Choroid plexus epithelial cell (primary cell): ENCODE measurements around the gene VPS35.

Experiments used
- DNase-seq: peaks from one replicate; pipeline ENCODE4 v3.0.0-alpha.2; 2010; ENCODE audit warnings: low read depth
- H3K4me3 ChIP-seq: 2 replicates; pipeline ENCODE4 v1.5.1; 2011; ENCODE audit warnings: low read depth, mild to moderate bottlenecking, control low read depth, low read length, moderate library complexity
- TF ChIP-seq, protein P1 (sequence below): conservative IDR thresholded peaks from 2 replicates; pipeline ENCODE4 v1.5.1; 2011; ENCODE audit warnings: low read depth, mild to moderate bottlenecking, control low read depth, inconsistent platforms, low read length, moderate library complexity

VPS35 gene

DNA sequence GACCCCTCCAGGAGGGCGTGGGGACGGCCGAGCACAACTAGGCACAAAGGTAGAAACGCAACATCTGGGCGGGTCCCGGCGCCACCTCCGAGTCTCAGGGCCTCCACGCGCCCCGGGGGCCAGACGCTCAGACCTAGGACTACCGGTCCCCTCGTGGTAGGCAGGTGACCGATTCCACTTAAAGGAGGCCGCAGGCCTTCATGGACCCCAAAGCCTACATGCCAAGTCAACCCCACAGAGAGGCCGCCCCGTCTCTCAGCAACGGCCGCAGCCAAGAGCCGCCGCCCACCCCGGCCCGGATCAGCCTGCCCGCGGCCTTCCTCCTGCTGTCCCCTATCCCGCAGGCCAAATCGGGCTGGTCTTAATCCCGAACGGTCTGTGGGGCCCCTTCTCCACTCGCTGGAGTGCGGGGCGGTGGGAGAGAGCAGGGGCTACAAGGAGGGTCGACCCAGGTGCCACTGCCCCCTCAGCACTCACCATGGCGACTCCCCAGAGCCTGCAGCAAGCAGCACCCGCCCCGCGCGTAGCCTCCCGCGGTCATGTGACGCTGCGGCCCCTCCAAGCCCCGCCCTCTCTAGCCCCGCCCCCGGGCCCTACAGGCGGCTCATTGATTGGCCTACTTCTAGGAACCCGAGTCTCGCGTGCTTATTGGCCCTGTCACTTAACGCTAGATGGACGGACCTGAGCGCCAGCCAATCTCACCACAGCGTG is at the start of gene VPS35:
Gene VPS35, minus strand, starts transcription at position 525 of the 711 bp plus-strand sequence. Its CDS starts 45 bp downstream, at position 480.
- peak within 1 kb of the TSS; percentile 93 for H3K4me3 ChIP-seq
- TF ChIP-seq, protein P1, sequence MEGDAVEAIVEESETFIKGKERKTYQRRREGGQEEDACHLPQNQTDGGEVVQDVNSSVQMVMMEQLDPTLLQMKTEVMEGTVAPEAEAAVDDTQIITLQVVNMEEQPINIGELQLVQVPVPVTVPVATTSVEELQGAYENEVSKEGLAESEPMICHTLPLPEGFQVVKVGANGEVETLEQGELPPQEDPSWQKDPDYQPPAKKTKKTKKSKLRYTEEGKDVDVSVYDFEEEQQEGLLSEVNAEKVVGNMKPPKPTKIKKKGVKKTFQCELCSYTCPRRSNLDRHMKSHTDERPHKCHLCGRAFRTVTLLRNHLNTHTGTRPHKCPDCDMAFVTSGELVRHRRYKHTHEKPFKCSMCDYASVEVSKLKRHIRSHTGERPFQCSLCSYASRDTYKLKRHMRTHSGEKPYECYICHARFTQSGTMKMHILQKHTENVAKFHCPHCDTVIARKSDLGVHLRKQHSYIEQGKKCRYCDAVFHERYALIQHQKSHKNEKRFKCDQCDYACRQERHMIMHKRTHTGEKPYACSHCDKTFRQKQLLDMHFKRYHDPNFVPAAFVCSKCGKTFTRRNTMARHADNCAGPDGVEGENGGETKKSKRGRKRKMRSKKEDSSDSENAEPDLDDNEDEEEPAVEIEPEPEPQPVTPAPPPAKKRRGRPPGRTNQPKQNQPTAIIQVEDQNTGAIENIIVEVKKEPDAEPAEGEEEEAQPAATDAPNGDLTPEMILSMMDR = no peak
- DNase-seq = peak; percentile 99

DNA sequence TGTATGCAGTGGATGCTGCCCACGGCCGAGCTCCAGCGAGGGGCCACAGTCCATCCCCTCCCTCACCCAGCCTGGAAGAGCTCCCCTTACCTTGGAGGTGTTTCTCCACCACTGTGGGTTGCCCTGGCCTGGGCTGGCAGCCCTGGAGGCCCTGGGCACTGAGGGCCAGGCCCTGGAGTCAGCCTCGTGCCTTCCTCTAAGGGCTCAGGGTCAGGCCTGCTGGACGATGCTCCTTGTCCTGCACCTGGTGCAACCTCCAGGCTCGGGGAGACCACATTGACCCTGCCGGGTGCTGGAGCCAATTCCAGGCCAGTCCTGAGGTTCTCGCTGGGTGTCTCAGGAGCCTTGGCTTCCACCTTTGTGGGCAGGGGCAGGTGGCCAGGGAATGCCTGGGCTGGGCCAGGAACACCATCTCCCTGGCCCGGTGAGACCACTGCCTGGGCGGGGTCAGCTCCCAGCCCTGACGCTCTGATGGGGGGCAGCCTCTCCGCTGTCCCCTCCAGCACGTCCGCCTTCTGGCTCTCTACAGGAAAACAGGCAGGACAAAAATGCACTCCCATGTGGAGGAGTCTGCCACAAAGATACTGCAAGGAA is 48.7 kb upstream of the VPS35 start:
- no peak overlapping the region for H3K4me3 ChIP-seq
- TF ChIP-seq, protein P1 = no peak
- DNase-seq = no peak

DNA sequence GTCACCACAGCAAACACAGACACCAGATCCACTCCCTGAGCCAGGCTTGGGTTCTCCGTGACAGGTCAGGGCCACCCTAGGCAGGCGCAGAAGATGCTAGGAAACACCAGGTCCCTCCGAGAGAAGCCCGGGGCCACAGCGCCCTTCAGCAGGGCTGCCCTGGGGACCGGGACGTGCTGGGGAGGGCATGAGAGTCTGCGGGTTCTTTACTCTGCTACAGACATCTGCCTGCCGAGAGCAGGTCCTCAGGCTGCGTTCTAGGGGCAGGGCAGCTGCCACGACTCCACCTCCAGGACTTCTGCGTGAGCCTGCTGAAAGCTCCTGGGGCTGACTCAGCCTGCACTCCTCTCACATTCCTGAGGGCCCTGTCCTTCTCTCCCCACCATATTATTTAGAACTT is 47.7 kb upstream of the VPS35 start:
- peak; percentile 34 for DNase-seq
- H3K4me3 ChIP-seq = no peak overlapping the region
- TF ChIP-seq, protein P1 = no peak

DNA sequence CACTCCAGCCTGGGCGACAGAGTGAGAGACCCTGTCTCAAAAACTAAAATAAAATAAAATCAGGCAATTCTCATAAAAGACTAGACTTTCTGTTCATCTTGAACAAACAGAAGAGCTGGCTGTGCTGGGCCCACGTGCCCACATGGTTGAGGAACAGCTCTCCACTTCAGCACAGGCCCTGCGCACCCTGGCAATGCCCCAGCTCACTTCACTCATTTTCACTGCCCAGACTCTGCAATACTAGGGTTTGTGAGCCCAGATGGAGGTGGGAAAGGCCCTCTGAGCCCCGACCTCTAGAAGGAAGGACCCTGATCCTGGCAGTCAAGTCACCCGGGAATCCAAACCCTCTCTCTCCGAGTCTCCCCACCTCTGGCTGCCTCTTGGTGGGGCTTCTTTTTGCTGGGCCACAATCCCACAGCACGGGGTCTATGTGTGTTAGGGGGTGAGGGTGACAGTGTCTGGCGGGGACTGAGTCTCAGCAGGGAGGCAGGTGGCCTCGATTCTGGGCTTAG is 44.4 kb upstream of the VPS35 start:
- no peak for DNase-seq
- TF ChIP-seq, protein P1 = no peak
- H3K4me3 ChIP-seq = no peak overlapping the region

DNA sequence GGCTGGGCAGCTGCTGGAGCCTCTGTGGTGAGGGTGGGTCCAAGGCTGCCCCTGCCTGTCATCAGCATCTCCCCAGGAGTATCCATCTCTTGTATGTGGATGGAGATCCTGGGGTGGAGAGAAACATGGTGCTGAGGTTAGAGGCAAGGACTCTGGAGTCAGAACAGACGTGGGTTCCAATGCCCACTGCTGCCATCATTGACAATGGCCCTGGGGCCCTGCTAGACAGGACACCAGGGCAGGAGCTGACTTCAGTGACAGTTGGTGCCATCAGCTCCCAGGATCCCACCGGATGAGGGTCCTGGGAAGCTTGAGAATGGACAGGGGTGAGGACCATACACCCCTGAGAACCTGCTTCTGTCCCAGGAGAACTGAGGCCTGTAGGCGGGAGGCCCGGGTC is 43.6 kb upstream of the VPS35 start:
- DNase-seq = no peak
- TF ChIP-seq, protein P1 = no peak
- no peak overlapping the region for H3K4me3 ChIP-seq

DNA sequence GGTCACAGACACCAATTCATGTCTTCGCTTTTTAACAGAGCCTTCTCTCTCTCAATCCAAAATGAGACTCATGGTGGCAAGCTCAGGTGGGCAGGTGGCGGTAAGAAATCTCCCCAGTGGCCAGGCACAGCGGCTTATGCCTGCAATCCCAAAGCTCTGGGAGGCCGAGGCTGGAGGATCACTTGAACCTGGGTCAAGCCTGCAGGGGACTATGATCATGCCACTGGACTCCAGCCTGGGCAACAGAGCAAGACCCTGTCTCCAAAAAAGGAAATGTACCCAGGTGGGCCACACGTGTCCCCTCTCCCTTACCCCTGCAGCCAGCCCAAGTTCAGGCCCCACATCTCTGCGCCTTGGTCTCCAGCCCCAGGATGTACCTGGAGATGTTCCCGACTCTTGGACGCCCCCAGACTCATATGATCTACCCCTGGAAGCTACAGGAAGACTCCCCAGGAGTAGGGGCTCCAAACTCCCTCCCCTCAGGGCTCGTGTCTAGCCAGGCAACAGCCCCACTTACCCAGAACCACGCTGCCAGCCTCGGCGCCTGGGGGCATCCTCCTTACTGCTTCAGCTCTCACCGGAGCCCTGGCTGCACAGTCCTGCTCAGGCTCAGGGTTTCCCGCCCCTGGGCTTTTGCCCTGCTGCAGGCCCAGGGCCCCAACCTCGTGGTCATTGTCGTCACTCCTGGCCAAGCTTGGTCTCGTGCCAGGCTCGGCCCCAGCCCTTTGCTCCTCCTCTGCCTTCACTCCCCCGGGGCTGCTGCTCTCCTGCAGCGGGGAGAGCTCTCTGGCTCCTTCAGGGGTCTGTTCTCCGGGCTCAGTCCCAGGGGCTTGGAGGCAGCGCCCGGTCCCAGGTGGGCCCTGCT is 42.9 kb upstream of the VPS35 start:
- H3K4me3 ChIP-seq = no peak overlapping the region
- TF ChIP-seq, protein P1 = no peak
- peak; percentile 31 for DNase-seq
